MG63 (cell line): ENCODE data around the gene PLAAT4. TPM values are rescaled to one million over a fixed set of nuclear protein-coding genes. Genes with fewer than 3 reads are reported as not detected.
"Not testable (repeated sequence)": the region's sequence is repeated elsewhere in the genome, so short reads cannot be mapped to it uniquely, and the experiment has no call there.

Experiments
- DNase-seq: peaks from one replicate; pipeline ENCODE4 v3.0.0-alpha.2; 2020
- H3K27me3 ChIP-seq: fragments of 250-450 bp; sonication (Bioruptor Pico); 2 replicates; pipeline ENCODE4 v1.5.1; 2020; ENCODE audit warnings: mild to moderate bottlenecking, moderate library complexity
- H3K36me3 ChIP-seq: fragments of 250-450 bp; sonication (Bioruptor Pico); 2 replicates; pipeline ENCODE4 v1.5.1; 2020; ENCODE audit warnings: mild to moderate bottlenecking, moderate library complexity
- H3K4me3 ChIP-seq: fragments of 250-450 bp; sonication (Bioruptor Pico); 2 replicates; pipeline ENCODE4 v1.5.1; 2020; ENCODE audit warnings: mild to moderate bottlenecking, moderate library complexity
- H3K9me3 ChIP-seq: fragments of 250-450 bp; sonication (Bioruptor Pico); 2 replicates; pipeline ENCODE4 v1.5.1; 2020; ENCODE audit warnings: mild to moderate bottlenecking, moderate library complexity
- total RNA-seq: library from RNA; depleted of rRNA; stranded (reverse); fragments of >200 nt; shearing (Covaris generic); gene quantifications from 2 replicates; pipeline ENCODE4 v1.2.3, GENCODE V29; 2014; ENCODE audit warnings: low replicate concordance; rRNA removed

PLAAT4 gene
- total RNA-seq, 1 experiment from 2014 or later = 33.9 TPM

DNA sequence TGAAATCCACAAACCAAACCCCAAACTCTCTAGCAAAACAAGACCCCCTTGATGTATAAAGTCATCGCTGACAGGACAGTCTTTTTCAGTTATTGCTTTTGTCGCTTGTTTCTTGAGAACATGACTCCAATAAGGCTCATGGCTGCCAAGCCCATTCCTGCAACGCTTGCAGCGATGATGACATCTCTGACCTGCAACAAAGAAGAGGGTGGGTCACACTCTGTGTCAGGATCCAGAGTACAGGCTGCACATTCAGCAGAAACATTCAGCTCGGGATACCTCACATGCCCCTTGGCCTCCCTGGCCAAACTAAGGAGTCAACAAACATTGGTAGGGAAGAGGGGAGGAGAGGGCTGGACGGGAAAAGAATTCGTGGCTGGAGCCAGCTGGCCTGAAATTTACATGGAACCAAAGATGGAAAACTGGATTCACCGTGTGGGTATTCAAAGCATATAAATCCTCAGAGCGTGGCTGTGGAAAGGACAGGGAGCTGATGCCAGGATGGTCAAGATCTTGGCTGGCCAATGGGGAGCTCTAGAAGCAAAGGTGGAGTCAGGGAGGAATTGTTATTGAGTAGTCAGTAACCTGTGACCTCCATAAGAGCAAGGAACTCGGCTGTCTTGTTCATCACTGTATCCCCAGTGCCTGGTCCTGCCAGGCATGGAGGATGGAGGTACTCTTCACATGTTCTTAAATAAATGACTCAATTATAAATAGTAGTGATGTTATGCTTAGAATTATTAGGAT is 38.4 kb downstream of the PLAAT4 start:
- Histone ChIP-seq H3K9me3 (no peaks in the 10 kb centered on the region; the same call in 1 of the 2 replicates), H3K36me3 (no peaks in the 10 kb centered on the region; the same call in 1 of the 2 replicates), H3K27me3 (no peaks in the 10 kb centered on the region), H3K4me3 (peak overlapping the region; percentile 23)
- peak; percentile 16 for DNase-seq

DNA sequence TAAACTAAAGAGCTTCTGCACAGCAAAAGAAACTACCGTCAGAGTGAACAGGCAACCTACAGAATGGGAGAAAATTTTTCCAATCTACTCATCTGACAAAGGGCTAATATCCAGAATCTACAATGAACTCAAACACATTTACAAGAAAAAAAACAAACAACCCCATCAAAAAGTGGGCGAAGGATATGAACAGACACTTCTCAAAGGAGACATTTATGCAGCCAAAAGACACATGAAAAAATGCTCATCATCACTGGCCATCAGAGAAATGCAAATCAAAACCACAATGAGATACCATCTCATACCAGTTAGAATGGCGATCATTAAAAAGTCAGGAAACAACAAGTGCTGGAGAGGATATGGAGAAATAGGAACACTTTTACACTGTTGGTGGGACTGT is 42.3 kb downstream of the PLAAT4 start:
- H3K27me3 ChIP-seq, H3K36me3 ChIP-seq, DNase-seq, H3K9me3 ChIP-seq, H3K4me3 ChIP-seq: not testable (repeated sequence)

DNA sequence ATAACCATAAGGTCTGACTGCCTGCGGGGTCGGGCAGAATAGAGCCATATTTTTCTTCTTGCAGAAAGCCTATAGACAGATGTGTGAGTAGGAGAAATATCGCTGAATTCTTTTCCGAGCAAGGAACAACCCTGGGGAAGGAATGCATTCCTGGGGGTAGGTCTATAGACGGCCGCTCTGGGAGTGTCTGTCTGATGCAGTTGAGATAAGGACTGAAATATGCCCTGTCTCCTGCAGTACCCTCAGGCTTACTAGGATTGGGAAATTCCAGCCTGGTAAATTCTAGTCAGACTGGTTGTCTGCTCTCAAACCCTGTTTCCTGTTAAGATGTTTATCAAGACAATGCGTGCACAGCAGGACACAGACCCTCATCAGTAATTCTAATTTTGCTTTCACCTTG is 44.6 kb downstream of the PLAAT4 start:
- H3K36me3 ChIP-seq, H3K27me3 ChIP-seq, H3K4me3 ChIP-seq, DNase-seq, H3K9me3 ChIP-seq: not testable (repeated sequence)

DNA sequence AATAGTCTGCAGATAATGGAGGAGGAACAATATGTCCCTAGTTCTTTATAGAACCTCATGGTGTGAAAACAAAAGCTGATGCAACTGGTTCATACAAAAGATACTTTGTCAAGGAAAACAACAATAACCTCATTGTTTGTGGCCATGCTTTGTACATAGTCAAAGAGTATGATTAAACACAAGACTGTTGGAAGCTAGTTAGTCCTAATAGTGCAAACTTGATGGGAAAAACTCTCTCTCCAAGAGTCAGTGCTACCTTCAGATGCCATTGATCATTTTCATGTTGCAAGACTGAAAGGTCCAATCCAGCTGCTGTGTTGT is 46.7 kb downstream of the PLAAT4 start:
- H3K27me3 ChIP-seq = no peaks in the 10 kb centered on the region
- H3K9me3 ChIP-seq = no peaks in the 10 kb centered on the region; the same call in none of the 2 replicates
- DNase-seq = no peak
- H3K36me3 ChIP-seq = no peaks in the 10 kb centered on the region
- H3K4me3 ChIP-seq = no peak overlapping the region

DNA sequence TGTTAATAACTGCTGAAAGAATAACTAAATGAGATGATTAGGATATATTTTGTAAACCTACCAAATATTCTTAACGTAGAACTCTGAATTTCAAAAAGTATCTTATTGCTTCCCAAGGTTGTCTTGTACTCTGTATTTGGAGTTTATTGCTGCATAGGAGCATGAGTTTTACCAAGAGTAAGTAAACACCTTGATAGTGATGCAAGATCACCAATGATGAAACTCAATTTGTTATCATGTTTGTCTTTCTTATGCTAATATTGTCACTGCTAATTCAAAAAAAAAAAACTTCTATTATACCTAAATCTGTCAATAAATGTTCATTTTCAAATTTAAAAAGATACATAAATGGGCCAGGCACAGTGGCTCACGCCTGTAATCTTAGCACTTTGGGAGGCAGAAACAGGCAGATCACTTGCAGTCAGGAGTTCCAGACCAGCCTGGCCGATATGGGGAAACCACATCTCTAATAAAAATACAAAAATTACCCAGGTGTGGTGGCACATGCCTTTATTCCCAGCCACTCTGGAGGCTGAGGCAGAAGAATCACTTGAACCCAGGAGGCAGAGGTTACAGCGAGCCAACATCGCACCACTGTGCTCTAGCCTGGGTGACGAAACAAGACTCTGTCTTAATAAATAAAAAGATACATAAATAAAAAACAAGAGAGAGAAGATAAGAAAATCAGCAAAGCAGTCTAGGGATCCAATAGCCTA is 50.0 kb downstream of the PLAAT4 start:
- DNase-seq = no peak
- Histone ChIP-seq H3K27me3 (no peaks in the 10 kb centered on the region), H3K4me3 (no peak overlapping the region), H3K9me3 (no peaks in the 10 kb centered on the region; the same call in 1 of the 2 replicates), H3K36me3 (no peaks in the 10 kb centered on the region)

DNA sequence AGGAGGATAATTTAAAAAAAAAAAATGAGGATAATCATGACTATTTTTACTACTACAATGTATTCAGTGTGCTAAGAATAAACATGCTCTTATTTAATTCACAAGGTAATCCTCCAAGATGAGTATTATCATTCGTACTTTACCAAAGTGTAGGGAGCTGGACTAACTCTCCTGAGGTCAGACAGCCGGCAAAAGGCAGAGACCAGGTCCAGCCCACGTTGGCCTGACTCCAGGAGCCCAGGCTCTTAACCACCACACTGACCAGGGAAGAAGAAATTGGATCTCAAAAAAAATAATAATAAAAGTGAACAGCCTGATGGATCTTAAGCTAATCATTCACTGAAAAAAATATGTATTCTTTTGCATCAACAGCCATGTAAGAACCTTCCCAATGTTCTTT is 52.4 kb downstream of the PLAAT4 start:
- H3K9me3 ChIP-seq = no peaks in the 10 kb centered on the region
- no peak for DNase-seq
- H3K27me3 ChIP-seq = no peaks in the 10 kb centered on the region
- no peaks in the 10 kb centered on the region for H3K36me3 ChIP-seq
- H3K4me3 ChIP-seq = no peak overlapping the region

DNA sequence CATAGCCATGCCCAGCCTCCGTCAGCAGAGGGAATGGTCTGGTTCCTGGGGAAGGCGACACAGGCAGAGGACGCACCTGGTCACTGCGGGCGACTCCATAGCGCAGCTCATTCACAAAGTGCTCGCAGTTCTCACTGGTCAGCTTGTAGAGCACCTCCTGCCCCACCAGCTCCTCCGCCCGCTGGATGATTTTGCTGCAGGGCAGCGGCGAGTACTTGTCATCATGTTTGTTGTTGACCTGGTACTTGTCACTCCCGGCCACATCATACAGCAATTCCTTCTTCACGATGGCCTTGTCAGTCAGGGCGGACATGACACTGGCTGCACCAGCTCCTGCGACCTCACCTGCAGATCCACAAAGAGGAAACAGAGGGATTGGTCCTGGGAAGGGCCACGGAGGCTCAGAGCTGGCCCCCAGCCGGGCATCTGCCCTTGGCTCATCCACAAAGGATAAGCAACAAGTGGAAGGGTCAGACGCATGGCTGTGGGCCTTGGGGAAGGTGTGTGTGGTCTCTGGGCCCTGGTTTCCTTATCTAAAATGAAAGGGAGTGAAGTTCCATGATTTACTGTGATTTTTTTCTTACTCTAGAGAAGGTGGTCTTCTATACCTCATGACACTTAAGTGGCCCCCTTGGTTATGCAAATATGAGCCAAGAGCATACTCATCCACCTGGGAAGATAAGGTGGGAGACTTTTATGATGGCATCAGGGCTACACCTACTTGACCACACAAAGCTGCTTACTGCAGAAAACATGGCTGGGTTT is 53.6 kb downstream of the PLAAT4 start:
- Histone ChIP-seq H3K9me3 (no peaks in the 10 kb centered on the region), H3K36me3 (no peaks in the 10 kb centered on the region), H3K4me3 (no peak overlapping the region), H3K27me3 (no peaks in the 10 kb centered on the region)
- DNase-seq = no peak

DNA sequence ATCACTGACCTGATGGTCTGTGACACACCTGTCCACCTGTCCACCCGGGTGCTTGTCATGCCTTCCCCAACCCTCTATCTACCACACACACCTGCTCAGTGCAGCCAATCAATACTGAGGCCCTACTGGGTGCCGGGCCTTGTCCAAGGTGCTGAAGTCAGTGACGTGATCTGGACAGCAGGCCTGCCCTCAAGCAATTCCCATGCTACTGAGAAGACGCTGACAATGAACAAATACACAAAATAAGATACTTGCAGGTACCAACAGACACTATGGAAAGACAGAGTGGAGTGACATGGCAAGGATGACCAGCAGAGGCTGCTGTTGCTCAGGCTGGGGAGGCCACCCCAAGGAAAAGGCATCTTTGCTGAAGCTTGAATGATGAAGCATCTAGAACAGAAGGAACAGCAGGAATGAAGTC is 56.4 kb downstream of the PLAAT4 start:
- no peaks in the 10 kb centered on the region for H3K36me3 ChIP-seq
- no peak for DNase-seq
- H3K27me3 ChIP-seq = no peaks in the 10 kb centered on the region
- H3K9me3 ChIP-seq = no peaks in the 10 kb centered on the region
- H3K4me3 ChIP-seq = no peak overlapping the region

DNA sequence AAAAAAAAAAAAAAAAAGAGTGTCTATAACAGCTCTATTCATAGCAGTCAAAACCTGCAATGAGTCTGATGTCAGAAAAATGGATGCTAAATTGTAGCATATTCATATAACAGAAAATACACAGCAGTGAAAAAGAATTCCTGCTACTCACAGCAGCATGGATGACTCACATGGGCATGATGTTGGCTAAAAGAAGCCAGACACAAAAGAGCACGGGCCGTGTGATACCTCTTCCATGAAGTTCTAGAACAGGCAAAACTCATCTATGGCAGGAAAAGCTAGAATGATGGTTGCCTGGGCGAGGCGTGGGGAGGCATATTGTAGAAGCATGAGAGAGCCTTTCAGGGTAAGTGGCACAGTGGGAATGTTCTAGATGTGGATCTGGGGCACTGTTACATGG is 58.7 kb downstream of the PLAAT4 start:
- no peak overlapping the region for H3K4me3 ChIP-seq
- H3K36me3 ChIP-seq = no peaks in the 10 kb centered on the region
- no peaks in the 10 kb centered on the region for H3K9me3 ChIP-seq
- H3K27me3 ChIP-seq = no peaks in the 10 kb centered on the region
- DNase-seq = peak; percentile 26

Other genes starting within 250 kb of the PLAAT4 start
- not detected in 2 replicates for gene SLC22A9, start 167.0 kb upstream of the PLAAT4 start, total RNA-seq
- not detected in 2 replicates for gene PLAAT5, start 45.6 kb upstream of the PLAAT4 start, total RNA-seq
- gene LGALS12, start 30.7 kb upstream of the PLAAT4 start, total RNA-seq = 1.5 and 2.0 TPM in 2 replicates
- gene PLAAT2, start 26.6 kb downstream of the PLAAT4 start, total RNA-seq = not detected in 2 replicates
- 13.6 and 28.8 TPM in 2 replicates for gene PLAAT3, start 77.6 kb downstream of the PLAAT4 start, total RNA-seq
- gene ATL3, start 134.6 kb downstream of the PLAAT4 start, total RNA-seq = 92.4 and 93.6 TPM in 2 replicates
- 107 and 112 TPM in 2 replicates for gene RTN3, start 144.7 kb downstream of the PLAAT4 start, total RNA-seq
- 5.1 and 8.6 TPM in 2 replicates for gene ZFTA, start 232.0 kb downstream of the PLAAT4 start, total RNA-seq